ENCODE results near the gene AKR1E2. TPM values are rescaled to one million over a fixed set of nuclear protein-coding genes. Genes with fewer than 3 reads are reported as not detected.

AKR1E2 gene
- total and polyA plus RNA-seq, 9 of the 15 experiments (the other 6 are each of a cell fraction or from before 2014, with no cell fraction given), result 4.2 to 16.6 (median 9.8) TPM

DNA sequence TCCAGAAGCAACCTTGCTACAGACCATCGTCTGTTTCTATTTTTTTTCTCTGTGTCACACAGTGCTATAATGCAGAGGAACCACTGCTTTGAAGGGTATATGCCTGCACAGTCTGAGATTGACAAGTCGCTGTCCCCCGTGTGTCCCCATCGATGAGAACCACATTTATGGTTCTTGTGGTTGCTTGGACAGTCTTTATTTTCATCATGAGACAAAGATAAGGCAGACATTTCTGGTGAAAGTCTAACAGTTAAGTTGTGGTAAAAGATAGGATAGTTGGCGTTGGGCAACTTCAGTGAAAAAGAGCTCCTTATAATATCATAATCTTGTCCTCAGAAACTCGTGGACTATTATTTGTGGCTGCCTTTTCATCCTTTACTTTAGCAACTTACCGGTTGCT is 6.3 kb upstream of the AKR1E2 start (continued):
- TF ChIP-seq ZNF23 (CRISPR knock-in tag; IDR thresholded peaks at IDR 0.05) (no peak), CBX5 (IDR thresholded peaks at IDR 0.05; ENCODE audit: borderline replicate concordance, low read depth) (no peak), RNF2 (IDR thresholded peaks at IDR 0.05) (peak; percentile 34; the same call in 1 of the 2 replicates), ADNP (tag; IDR thresholded peaks at IDR 0.05) (no peak), ESRRB (CRISPR knock-in tag; IDR thresholded peaks at IDR 0.05; ENCODE audit: borderline replicate concordance) (no peak), EHMT2 (IDR thresholded peaks at IDR 0.05) (no peak), NELFE (IDR thresholded peaks at IDR 0.05; ENCODE audit: insufficient read depth, insufficient read length) (no peak), EP400 (IDR thresholded peaks at IDR 0.05) (peak; percentile 19; the same call in 1 of the 2 replicates), ETV5 (CRISPR knock-in tag; IDR thresholded peaks at IDR 0.05; ENCODE audit: low read depth) (no peak), ZNF354B (CRISPR knock-in tag; IDR thresholded peaks at IDR 0.05) (no peak), DACH1 (IDR thresholded peaks at IDR 0.05; ENCODE audit: partially characterized antibody) (no peak), CBFA2T2 (conservative IDR thresholded peaks at IDR 0.05) (peak; percentile 53), ATF7 (IDR thresholded peaks at IDR 0.05) (no peak), ESRRA (IDR thresholded peaks at IDR 0.05; ENCODE audit: borderline replicate concordance, low read depth) (peak; percentile 66; the same call in 1 of the 2 replicates), BRD4 (IDR thresholded peaks at IDR 0.05) (no peak), IRF2 (CRISPR knock-in tag; IDR thresholded peaks at IDR 0.05) (no peak), THAP12 (CRISPR knock-in tag; IDR thresholded peaks at IDR 0.05) (no peak), EP300 (IDR thresholded peaks at IDR 0.05; ENCODE audit: low read length) (peak; percentile 50), KLF6 (CRISPR knock-in tag; IDR thresholded peaks at IDR 0.05; ENCODE audit: borderline replicate concordance) (no peak), ZNF282 (CRISPR knock-in tag; IDR thresholded peaks at IDR 0.05) (no peak), GTF2F1 (IDR thresholded peaks at IDR 0.05; ENCODE audit: low read depth, low read length) (no peak), TEAD2 (tag; IDR thresholded peaks at IDR 0.05) (no peak), ZNF316 (IDR thresholded peaks at IDR 0.05) (no peak), PTBP1 (IDR thresholded peaks at IDR 0.05; ENCODE audit: low read depth, low read length) (no peak), ZZZ3 (IDR thresholded peaks at IDR 0.05) (no peak)
- TF ChIP-seq, protein P1, sequence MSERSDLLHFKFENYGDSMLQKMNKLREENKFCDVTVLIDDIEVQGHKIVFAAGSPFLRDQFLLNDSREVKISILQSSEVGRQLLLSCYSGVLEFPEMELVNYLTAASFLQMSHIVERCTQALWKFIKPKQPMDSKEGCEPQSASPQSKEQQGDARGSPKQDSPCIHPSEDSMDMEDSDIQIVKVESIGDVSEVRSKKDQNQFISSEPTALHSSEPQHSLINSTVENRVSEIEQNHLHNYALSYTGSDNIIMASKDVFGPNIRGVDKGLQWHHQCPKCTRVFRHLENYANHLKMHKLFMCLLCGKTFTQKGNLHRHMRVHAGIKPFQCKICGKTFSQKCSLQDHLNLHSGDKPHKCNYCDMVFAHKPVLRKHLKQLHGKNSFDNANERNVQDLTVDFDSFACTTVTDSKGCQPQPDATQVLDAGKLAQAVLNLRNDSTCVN (CRISPR knock-in tag; IDR thresholded peaks at IDR 0.05), result no peak
- TF ChIP-seq, protein P2, sequence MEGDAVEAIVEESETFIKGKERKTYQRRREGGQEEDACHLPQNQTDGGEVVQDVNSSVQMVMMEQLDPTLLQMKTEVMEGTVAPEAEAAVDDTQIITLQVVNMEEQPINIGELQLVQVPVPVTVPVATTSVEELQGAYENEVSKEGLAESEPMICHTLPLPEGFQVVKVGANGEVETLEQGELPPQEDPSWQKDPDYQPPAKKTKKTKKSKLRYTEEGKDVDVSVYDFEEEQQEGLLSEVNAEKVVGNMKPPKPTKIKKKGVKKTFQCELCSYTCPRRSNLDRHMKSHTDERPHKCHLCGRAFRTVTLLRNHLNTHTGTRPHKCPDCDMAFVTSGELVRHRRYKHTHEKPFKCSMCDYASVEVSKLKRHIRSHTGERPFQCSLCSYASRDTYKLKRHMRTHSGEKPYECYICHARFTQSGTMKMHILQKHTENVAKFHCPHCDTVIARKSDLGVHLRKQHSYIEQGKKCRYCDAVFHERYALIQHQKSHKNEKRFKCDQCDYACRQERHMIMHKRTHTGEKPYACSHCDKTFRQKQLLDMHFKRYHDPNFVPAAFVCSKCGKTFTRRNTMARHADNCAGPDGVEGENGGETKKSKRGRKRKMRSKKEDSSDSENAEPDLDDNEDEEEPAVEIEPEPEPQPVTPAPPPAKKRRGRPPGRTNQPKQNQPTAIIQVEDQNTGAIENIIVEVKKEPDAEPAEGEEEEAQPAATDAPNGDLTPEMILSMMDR (IDR thresholded peaks at IDR 0.05 in 2 of 3, conservative IDR thresholded peaks at IDR 0.05 in 1 of 3; ENCODE audit: insufficient read depth in 2 of 3, low read depth in 1 of 3, low read length in 3 of 3), result no peak
- TF ChIP-seq, protein P3, sequence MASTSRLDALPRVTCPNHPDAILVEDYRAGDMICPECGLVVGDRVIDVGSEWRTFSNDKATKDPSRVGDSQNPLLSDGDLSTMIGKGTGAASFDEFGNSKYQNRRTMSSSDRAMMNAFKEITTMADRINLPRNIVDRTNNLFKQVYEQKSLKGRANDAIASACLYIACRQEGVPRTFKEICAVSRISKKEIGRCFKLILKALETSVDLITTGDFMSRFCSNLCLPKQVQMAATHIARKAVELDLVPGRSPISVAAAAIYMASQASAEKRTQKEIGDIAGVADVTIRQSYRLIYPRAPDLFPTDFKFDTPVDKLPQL (IDR thresholded peaks at IDR 0.05; ENCODE audit: extremely low read depth, insufficient read length), result no peak
